GM21528 (cell line): ENCODE data around the gene BAHCC1.
A peak's percentile ranks its signal among the peaks of the same experiment; 100 is the strongest.

Experiments
- ATAC-seq: cut with Tn5 transposase; IDR thresholded peaks from one replicate; pipeline ENCODE4 v1.9.1; 2021; ENCODE audit warnings: mild to moderate bottlenecking, moderate library complexity; ENCODE audit not compliant: unreplicated experiment, low FRiP score

Gene BAHCC1

DNA sequence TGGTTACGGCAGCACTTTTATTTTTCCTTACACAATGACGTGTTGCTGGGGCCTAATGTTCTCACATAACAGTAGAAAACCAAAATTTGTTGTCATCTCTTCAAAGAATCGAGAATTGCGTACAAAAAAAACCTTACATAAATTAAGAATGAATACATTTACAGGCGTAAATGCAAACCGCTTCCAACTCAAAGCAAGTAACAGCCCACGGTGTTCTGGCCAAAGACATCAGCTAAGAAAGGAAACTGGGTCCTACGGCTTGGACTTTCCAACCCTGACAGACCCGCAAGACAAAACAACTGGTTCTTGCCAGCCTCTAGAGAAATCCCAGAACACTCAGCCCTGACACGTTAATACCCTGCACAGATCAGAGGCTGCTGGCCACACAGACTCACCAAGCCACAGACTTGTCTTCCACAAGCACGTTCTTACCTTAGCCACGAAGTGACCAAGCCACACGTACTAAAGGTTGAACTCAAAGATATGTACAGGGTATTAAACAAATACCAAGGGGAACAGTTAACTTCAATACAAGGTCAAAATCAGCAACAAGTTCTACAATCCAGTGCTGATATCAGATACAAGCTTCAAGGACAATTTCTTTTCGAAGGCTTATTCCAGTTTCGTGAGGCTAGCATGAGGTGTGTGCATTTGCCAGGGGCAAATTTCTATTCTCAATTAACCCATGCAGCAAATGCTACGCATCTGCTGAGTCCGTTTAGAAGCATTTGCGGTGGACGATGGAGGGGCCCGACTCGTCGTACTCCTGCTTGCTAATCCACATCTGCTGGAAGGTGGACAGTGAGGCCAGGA lies 114.9 kb downstream of the BAHCC1 start:
- ATAC-seq: no peak

DNA sequence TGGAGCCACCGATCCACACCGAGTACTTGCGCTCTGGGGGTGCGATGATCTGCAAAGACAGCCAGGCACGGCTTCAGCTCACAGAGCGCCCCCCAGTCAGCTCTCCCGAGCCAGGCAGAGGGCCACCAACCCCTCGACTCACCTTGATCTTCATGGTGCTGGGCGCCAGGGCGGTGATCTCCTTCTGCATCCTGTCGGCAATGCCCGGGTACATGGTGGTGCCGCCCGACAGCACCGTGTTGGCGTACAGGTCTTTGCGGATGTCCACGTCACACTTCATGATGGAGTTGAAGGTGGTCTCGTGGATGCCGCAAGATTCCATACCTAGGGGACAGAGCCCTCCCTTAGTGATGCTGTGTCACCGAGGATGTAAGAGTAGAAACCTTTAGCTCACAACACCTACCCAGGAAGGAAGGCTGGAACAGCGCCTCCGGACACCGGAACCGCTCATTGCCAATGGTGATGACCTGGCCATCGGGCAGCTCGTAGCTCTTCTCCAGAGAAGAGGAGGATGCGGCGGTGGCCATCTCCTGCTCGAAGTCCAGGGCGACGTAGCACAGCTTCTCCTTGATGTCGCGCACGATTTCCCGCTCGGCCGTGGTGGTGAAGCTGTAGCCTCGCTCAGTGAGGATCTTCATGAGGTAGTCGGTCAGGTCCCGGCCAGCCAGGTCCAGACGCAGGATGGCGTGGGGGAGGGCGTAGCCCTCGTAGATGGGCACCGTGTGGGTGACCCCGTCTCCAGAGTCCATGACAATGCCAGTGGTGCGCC lies 115.7 kb downstream of the BAHCC1 start:
- ATAC-seq: no peak

GRCh38 chr17:81511554-81511803 lies 116.2 kb downstream of the BAHCC1 start:
- ATAC-seq: no peak

DNA sequence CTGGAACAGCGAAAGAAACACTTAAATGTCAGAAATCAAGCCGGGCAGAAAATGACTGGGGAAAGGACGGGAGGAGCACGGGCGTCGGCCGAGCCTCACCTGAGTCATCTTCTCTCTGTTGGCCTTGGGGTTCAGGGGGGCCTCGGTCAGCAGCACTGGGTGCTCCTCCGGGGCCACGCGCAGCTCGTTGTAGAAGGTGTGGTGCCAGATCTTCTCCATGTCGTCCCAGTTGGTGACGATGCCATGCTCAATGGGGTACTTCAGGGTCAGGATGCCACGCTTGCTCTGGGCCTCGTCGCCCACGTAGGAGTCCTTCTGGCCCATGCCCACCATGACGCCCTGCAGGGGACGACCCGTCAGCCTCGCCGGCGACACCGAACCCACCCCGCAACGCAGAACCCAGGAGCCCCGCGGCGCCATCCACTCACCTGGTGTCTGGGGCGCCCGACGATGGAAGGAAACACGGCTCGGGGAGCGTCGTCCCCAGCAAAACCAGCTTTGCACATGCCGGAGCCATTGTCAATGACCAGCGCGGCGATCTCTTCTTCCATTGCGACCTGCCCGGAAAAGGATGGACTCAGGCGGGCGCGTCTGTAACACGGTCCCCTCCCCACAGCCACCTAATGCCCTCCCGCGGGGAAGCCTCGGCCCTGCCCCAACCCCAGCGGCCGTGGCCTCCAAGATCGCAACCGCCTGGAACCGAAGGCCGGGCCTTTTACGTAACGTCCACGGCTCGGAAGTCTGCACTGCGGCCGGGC lies 116.7 kb downstream of the BAHCC1 start:
- ATAC-seq: peak; percentile 1

DNA sequence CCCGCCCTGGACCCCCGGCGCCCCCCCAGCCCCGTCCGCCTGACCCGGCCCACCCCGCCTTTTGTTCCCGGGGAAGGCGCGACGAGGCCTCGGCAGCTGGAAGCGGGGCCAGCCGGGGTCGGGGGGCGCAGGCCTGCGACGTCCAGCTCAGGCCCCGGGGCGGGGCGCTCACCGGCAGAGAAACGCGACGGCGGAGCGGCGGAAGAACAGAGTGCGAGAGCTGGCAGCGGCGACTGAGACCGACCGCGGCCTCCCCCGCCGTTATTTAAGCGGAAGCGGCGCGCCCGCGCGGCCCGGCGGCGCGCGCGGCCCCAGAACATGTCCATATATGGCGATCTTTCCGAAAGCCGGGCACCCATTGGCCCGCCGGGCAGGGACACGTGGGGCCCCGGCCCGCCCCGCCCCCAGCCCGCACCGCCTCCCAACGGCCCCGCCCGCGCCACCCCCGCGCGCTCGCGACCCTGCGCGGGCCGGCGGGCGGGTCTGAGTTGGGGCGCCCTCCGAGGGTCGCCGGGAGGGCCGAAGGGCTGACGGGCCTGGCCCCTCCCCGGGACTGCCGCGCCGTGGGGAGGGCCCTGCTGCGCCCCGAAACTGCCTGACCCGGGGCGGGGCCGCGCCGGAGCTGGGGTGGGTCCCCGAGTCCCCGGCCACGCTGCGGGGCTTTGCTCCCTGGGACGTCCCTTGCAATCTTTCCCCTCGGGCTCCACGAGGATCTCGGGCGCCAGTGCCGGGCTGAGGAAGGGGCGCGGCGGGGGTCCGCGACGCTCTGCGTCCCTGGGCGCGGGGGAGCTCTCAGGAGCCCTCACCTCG lies 117.5 kb downstream of the BAHCC1 start, which contains the start of gene ACTG1:
ACTG1 (minus strand) TSS at position 238 of the 810 bp plus-strand sequence. CDS start 445 bp downstream, outside the sequence.
- ATAC-seq: peak; percentile 45

GRCh38 chr17:81513372-81513752 lies 118.1 kb downstream of the BAHCC1 start:
- ATAC-seq: peak; percentile 1

DNA sequence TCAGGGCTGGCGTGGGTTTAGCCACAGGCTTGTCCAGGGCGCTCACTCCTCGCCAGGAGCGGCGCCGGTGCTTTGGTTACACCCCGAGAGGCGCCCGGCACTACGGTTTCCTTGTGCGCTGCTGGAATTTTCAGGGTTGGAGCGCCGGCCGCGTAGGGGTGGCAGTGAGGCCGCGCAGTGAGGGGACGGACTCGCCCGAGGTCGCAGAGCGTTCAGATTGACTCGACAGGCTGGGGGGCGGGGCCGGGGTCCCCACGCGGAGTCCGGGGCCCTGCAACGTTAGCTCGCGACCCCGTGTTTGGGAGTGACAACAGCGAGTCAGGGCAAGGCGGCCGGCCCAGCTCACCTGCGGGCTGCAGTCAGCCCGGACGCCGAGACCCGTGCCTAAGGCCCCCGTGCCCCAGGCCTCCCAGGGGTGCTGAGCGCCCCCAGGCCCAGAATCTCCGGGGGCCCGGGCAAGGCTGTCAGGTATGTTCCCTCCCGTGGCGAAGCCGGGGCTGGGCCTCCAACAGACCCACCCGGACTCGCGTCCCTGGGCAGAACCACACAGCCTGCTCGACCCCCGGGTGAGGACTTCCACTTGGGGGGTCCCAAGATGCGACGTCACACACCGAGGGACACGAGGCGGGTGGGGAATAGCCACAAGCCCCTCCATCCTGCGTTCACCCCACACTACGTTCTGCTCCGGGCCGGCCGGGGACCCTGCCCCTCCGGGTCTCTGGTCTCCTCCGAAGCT lies 118.7 kb downstream of the BAHCC1 start:
- ATAC-seq: no peak

GRCh38 chr17:81514489-81514738 lies 119.2 kb downstream of the BAHCC1 start:
- no peak for ATAC-seq

- ATAC-seq: no peak
Observed at GRCh38 chr17:81514739-81515529, 119.7 kb downstream of the BAHCC1 start.

- no peak for ATAC-seq
Observed at GRCh38 chr17:81515530-81516041, 120.3 kb downstream of the BAHCC1 start.
